CD14-positive monocyte (primary cell): ENCODE measurements around the gene EXPH5. TPM values are rescaled to one million over a fixed set of nuclear protein-coding genes. Genes with fewer than 3 reads are reported as not detected.

Experiments
- DNase-seq, 3 donors: peaks; one replicate each; pipeline ENCODE4 v3.0.0-alpha.2; 2011 to 2022
- H2AFZ ChIP-seq: 2 replicates; pipeline ENCODE4 v1.6.0; 2012; ENCODE audit warnings: mild to moderate bottlenecking, low read depth, low read length, inconsistent platforms; ENCODE audit not compliant: insufficient read depth, poor library complexity, severe bottlenecking
- H3K27ac ChIP-seq, 2 donors: 1 replicate in 1 of 2; 2 replicates in 1 of 2; pipeline ENCODE4 v1.5.1; 2012 to 2013; ENCODE audit warnings: low read length in 2 of 2, control low read depth in 1 of 2, inconsistent platforms in 1 of 2, low read depth in 1 of 2, mild to moderate bottlenecking in 1 of 2
- H3K27me3 ChIP-seq, 2 donors: one replicate each; pipeline versions ENCODE4 v1.6.0 to v1.6.1; 2011 to 2013; ENCODE audit warnings: low read length in 2 of 2; ENCODE audit not compliant: control insufficient read depth in 2 of 2, insufficient read depth in 2 of 2
- H3K36me3 ChIP-seq, 2 donors: replicated peaks in 1 of 2; 1 replicate in 1 of 2; 2 replicates in 1 of 2; pipeline versions ENCODE4 v1.5.1 to v1.6.1; 2012 to 2013; ENCODE audit warnings: low read length in 2 of 2, control low read depth in 1 of 2, inconsistent platforms in 1 of 2, mild to moderate bottlenecking in 1 of 2; ENCODE audit not compliant: insufficient read depth in 2 of 2, control insufficient read depth in 1 of 2
- H3K4me1 ChIP-seq, 2 donors: 1 replicate in 1 of 2; 2 replicates in 1 of 2; pipeline versions ENCODE4 v1.5.1 to v1.6.1; 2012 to 2013; ENCODE audit warnings: low read length in 2 of 2, control low read depth in 1 of 2, inconsistent platforms in 1 of 2, mild to moderate bottlenecking in 1 of 2, moderate library complexity in 1 of 2; ENCODE audit not compliant: insufficient read depth in 2 of 2, control insufficient read depth in 1 of 2
- H3K4me2 ChIP-seq: replicated peaks from 2 replicates; pipeline ENCODE3; 2012; ENCODE audit warnings: low read length, moderate library complexity, mild to moderate bottlenecking; ENCODE audit not compliant: poor library complexity, severe bottlenecking; ENCODE audit errors: extremely low read depth
- H3K4me3 ChIP-seq, 3 experiments: fragments of 200-600 bp in 1 of 3; sonication (generic) in 1 of 3; replicated peaks in 1 of 3; 1 replicate in 2 of 3; 2 replicates in 1 of 3; pipeline ENCODE4 v1.5.1; 2011 to 2013; ENCODE audit warnings: low read length in 3 of 3, mild to moderate bottlenecking in 3 of 3, control low read depth in 2 of 3, low read depth in 2 of 3, inconsistent platforms in 1 of 3, moderate library complexity in 1 of 3
- H3K79me2 ChIP-seq: 2 replicates; pipeline ENCODE4 v1.6.0; 2012; ENCODE audit warnings: mild to moderate bottlenecking, control low read depth, inconsistent platforms, low read length, moderate library complexity; ENCODE audit not compliant: insufficient read depth
- H3K9ac ChIP-seq: 2 replicates; pipeline ENCODE4 v1.6.0; 2017; ENCODE audit warnings: low read length, mild to moderate bottlenecking; ENCODE audit not compliant: insufficient read depth, poor library complexity, severe bottlenecking
- H3K9me3 ChIP-seq, 2 donors: replicated peaks in 1 of 2; 1 replicate in 1 of 2; 2 replicates in 1 of 2; pipeline versions ENCODE4 v1.5.1 to v1.6.1; 2012 to 2013; ENCODE audit warnings: low read length in 2 of 2, control low read depth in 1 of 2; ENCODE audit not compliant: control insufficient read depth in 1 of 2, insufficient read depth in 1 of 2
- H4K20me1 ChIP-seq: 2 replicates; pipeline ENCODE4 v1.6.0; 2012; ENCODE audit warnings: mild to moderate bottlenecking, low read length, control low read depth, moderate library complexity; ENCODE audit not compliant: insufficient read depth
- H3K27ac Mint-ChIP-seq, 7 donors: one replicate each; pipeline ENCODE4 v1.8.0; 2020; ENCODE audit warnings: mild to moderate bottlenecking in 7 of 7, mixed read lengths in 7 of 7, moderate library complexity in 6 of 7, inconsistent platforms in 2 of 7
- H3K27me3 Mint-ChIP-seq, 3 donors: one replicate each; pipeline ENCODE4 v1.8.0; 2021 to 2022; ENCODE audit warnings: low read depth in 3 of 3, mild to moderate bottlenecking in 3 of 3, mixed read lengths in 3 of 3, moderate library complexity in 3 of 3, inconsistent platforms in 1 of 3
- H3K36me3 Mint-ChIP-seq, 2 donors: one replicate each; pipeline ENCODE4 v1.8.0; 2020; ENCODE audit warnings: mixed read lengths in 2 of 2, inconsistent platforms in 1 of 2, mild to moderate bottlenecking in 1 of 2
- H3K4me1 Mint-ChIP-seq: one replicate; pipeline ENCODE4 v1.8.0; 2020; ENCODE audit warnings: mild to moderate bottlenecking, mixed read lengths
- H3K4me3 Mint-ChIP-seq, 2 donors: one replicate each; pipeline ENCODE4 v1.8.0; 2020; ENCODE audit warnings: mild to moderate bottlenecking in 2 of 2, mixed read lengths in 2 of 2, moderate library complexity in 1 of 2
- H3K9me3 Mint-ChIP-seq, 7 donors: one replicate each; pipeline ENCODE4 v1.8.0; 2020 to 2022; ENCODE audit warnings: mixed read lengths in 7 of 7, mild to moderate bottlenecking in 6 of 7, moderate library complexity in 6 of 7, inconsistent platforms in 2 of 7
- CTCF ChIP-seq: fragments of 200-600 bp; IDR thresholded peaks from one replicate; pipeline ENCODE4 v1.8.0; 2022; ENCODE audit warnings: antibody characterized with exemption, mild to moderate bottlenecking
- WGBS: methylation state at CpG from one replicate; pipeline ENCODE4 v1.1.5; 2013; ENCODE audit warnings: missing lambda C conversion rate; ENCODE audit not compliant: insufficient coverage; 5-methylcytosine and 5-hydroxymethylcytosine counted together
- intact Hi-C, 2 donors: fragments of 100-400 bp; cut with micrococcal nuclease; formaldehyde crosslinking; loops; one replicate each; pipeline versions ENCODE4 v1.15.0 to v1.15.1; 2023
- polyA plus RNA-seq, 3 donors: library from polyadenylated mRNA; depleted of rRNA in 1 of 3; unstranded in 2 of 3; stranded (reverse) in 1 of 3; fragments of 300-500 nt in 2 of 3; fragments of >200 nt in 1 of 3; fragmentation: Illumina TruSeq in 2 of 3; gene quantifications; 1 replicate in 2 of 3; 2 replicates in 1 of 3; pipeline ENCODE4 v1.2.3, GENCODE V29; 2012 to 2021

EXPH5 gene
- polyA plus RNA-seq, 3 donors, result 0.05 to 0.17 TPM; not detected in 1

GRCh38 chr11:108474664-108475463, 118.7 kb downstream of the EXPH5 start:
- H3K9me3 ChIP-seq, result no peaks in the 10 kb centered on the region
- no peak for DNase-seq
- Mint-ChIP-seq H3K9me3 (no peaks in the 10 kb centered on the region), H3K27me3 (peaks cover 0 to 2% (median 0%) of the 10 kb centered on the region in 3 donors), H3K27ac (peak overlapping the region in 1 of 7 donors; percentile 21), H3K4me3 (no peak overlapping the region), H3K36me3 (peaks cover 9 to 31% of the 10 kb centered on the region in 2 donors), H3K4me1 (peaks cover 3% of the 10 kb centered on the region)
- H3K4me1 ChIP-seq, result no peaks in the 10 kb centered on the region
- H4K20me1 ChIP-seq, result no peaks in the 10 kb centered on the region
- H3K9ac ChIP-seq, result no peak overlapping the region
- no peaks in the 10 kb centered on the region for H3K79me2 ChIP-seq
- no peak overlapping the region for H2AFZ ChIP-seq
- peaks cover 14 to 32% of the 10 kb centered on the region in 2 donors for H3K36me3 ChIP-seq
- H3K27ac ChIP-seq, result no peak overlapping the region
- no peak overlapping the region for H3K4me2 ChIP-seq
- intact Hi-C loops, result no loop called here
- H3K27me3 ChIP-seq, result no peaks in the 10 kb centered on the region
- 100% methylated on average over 1 of the region's 11 CpGs for WGBS
- TF ChIP-seq CTCF, result no peak
- H3K4me3 ChIP-seq, result no peak overlapping the region

GRCh38 chr11:108472681-108473080, 120.9 kb downstream of the EXPH5 start:
- no peaks in the 10 kb centered on the region for H4K20me1 ChIP-seq
- TF ChIP-seq CTCF, result no peak
- H3K4me3 ChIP-seq, result no peak overlapping the region
- Mint-ChIP-seq H3K27ac (no peak overlapping the region), H3K36me3 (peaks cover 9 to 28% of the 10 kb centered on the region in 2 donors), H3K4me1 (peaks cover 6% of the 10 kb centered on the region), H3K27me3 (peaks cover 0 to 2% (median 0%) of the 10 kb centered on the region in 3 donors), H3K9me3 (no peaks in the 10 kb centered on the region), H3K4me3 (no peak overlapping the region)
- H3K27me3 ChIP-seq, result no peaks in the 10 kb centered on the region
- no peak overlapping the region for H3K27ac ChIP-seq
- peaks cover 14 to 20% of the 10 kb centered on the region in 2 donors for H3K36me3 ChIP-seq
- H3K4me2 ChIP-seq, result no peak overlapping the region
- H3K4me1 ChIP-seq, result peaks cover 4 to 7% of the 10 kb centered on the region in 2 donors
- no peaks in the 10 kb centered on the region for H3K9me3 ChIP-seq
- WGBS, result no CpG with 5 or more reads among the region's 1 CpG
- no peak overlapping the region for H2AFZ ChIP-seq
- no peaks in the 10 kb centered on the region for H3K79me2 ChIP-seq
- intact Hi-C loops, result no loop called here
- no peak for DNase-seq
- no peak overlapping the region for H3K9ac ChIP-seq
